ENCODE data around the gene AAGAB.
A peak's percentile ranks its signal among the peaks of the same experiment; 100 is the strongest.
"Not testable (repeated sequence)": the region's sequence is repeated elsewhere in the genome, so short reads cannot be mapped to it uniquely, and the experiment has no call there.

AAGAB gene

DNA sequence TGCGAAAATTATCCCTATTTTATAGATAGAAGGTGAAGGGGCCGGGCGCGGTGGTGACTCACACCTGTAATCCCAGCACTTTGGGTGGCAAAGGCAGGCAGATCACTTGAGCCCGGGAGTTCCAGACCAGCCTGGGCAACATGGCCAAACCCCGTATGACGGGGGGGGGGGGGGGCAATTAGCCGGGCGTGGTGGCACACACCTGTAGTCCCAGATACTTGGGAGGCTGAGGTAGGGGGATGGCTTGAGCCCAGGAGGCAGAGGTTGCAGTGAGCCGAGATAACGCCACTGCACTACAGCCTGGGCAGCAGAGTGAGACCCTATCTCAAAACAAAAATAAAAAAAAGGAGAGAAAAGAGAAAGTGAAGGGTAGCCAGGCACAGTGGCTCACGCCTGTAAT, 1.4 kb downstream of the AAGAB start:
- DNase-seq: no peak

DNA sequence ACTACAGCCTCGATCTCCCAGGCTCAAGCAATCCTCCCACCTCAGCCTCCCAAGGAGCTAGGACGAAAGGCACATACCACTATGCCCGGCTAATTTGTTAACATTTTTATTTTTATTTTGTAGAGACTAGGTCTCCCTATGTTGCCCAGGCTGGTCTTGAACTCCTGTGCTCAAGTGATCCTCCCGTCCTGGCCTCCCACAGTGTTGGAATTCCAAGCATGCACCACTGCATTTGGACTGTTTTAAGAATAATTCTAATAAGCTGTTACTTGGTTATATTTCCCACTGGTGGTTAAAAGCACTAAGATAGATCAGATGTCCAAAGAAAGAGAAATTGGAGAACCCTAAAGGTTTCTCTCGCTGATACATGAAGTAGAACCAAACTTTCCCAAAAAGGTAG, 3.1 kb downstream of the AAGAB start:
- no peak for DNase-seq

DNA sequence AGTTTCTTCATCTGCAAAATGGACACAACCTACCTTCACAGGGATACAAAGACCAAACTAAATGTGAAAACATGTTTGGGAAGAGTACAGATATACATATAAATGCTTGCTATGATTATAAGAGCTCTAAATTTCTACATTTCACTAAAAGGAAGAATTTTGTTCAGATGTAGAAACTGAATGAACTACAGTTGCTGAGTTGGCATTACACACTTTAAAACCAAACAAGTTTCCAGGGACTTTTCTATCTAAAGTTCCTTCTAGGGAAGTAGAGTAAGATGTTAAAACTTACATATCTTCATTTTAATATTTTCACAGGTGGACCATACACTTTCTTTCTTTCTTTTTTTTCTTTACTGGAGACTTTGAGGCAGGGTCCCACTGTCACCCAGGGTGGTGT, 4.6 kb downstream of the AAGAB start:
- no peak for DNase-seq

DNA sequence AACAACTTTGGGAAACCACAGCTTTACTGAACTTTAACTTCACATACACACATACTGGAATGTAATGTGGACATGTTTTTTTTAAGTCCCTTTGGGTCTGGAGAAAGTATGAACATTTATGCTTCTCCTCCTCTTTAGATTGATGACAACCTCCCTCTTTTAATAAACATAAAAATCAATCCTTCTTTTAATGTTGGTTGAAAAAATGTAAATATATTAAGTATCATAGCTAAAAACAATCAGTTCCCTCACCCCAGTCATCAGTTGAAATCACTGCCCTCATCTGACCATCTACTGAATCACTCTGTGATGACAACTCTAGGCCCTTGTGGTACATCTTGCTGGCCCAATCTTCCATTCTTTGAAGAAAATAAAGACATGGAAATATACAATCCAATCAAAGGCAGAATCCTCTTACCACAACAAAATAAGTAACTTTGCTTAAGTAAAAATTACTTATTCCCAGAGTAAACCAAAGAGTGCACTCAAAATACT, 6.4 kb downstream of the AAGAB start:
- DNase-seq: no peak

DNA sequence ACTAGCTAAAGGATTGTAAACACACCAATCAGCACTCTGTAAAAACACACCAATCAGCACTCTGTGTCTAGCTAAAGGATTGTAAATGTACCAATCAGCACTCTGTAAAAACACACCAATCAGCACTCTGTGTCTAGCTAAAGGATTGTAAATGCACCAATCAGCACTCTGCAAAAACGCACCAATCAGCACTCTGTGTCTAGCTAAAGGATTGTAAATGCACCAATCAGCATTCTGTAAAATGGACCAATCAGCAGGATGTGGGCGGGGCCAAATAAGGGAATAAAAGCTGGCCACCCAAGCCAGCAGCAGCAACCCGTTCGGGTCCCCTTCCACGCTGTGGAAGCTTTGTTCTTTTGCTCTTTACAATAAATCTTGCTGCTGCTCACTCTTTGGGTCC, 7.9 kb downstream of the AAGAB start:
- DNase-seq: not testable (repeated sequence)

DNA sequence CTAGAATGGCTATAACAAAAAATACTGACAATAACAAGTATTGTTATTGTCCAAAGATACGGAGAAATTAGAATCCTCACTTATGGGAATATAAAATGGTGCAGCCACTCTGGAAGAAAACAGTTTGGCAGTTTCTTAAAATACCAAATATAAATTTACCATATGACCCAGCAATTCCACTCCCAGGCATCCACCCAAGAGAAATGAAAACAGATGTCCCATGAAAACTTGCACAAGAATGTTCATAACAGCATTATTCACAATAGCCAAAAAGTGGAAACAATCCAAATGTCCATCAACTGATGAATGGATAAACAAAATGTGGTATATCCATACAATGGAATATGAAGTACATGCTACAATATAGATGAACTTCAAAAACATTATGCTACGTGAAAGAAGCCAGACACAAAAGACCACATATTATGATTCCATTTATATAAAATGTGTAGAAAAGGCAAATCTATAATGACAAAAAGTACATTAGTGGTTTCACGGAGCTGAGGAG, 9.4 kb downstream of the AAGAB start:
- DNase-seq: no peak

DNA sequence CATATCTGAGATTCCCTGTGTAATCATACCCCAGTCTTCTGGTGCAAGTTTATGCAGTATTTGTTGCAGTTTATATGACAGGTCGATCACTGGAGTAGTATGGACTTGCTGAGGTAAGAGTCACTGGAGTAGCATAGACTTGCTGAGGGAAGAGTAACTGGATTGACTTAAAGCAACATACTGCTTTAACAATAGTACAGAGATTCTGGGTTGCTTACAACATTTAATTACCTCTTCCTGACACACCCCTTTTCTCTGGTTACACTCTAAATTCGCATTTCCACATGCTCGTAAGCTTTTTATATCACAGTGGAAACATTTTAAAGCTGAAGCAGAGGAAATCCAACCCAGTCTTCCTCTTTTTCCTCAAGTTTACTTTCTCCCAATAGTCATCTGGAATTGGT, 11.8 kb downstream of the AAGAB start:
- peak in 1 of 5 experiments; percentile 56 for DNase-seq

DNA sequence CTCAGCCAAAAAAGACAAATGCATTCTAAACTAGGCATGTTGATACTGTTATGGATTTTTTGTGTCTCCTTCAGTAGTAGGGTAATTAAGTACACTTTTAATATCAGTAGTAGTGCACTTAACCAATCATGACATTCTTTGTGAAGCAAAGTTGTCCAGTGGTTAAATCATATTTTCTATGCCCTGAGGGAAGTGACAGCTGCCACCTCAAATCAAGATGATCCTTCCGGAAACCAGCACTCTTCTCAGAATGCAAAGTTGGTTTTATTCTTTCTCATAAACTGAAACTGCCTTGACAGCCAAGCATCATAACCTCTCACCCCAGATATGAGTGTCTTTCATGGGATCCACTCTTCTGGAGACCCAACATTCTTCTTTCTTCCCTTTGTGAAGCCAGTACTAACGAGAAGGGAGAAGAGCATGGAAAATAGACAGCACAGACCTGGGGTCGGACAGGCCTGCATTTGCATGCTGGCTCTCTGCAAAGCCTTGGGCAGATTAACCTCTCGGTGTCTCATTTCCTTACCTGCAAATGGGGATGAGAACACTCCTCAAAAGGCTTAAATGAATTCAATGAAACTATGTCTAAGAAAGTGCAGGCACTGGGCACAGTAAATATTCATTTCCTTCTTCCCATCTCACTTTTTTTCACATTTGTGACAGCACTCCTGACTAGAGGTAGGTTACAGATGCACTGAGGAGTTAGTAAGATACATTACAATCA, 13.2 kb downstream of the AAGAB start:
- DNase-seq: peak in 2 of 5 experiments; percentile 7 to 93

DNA sequence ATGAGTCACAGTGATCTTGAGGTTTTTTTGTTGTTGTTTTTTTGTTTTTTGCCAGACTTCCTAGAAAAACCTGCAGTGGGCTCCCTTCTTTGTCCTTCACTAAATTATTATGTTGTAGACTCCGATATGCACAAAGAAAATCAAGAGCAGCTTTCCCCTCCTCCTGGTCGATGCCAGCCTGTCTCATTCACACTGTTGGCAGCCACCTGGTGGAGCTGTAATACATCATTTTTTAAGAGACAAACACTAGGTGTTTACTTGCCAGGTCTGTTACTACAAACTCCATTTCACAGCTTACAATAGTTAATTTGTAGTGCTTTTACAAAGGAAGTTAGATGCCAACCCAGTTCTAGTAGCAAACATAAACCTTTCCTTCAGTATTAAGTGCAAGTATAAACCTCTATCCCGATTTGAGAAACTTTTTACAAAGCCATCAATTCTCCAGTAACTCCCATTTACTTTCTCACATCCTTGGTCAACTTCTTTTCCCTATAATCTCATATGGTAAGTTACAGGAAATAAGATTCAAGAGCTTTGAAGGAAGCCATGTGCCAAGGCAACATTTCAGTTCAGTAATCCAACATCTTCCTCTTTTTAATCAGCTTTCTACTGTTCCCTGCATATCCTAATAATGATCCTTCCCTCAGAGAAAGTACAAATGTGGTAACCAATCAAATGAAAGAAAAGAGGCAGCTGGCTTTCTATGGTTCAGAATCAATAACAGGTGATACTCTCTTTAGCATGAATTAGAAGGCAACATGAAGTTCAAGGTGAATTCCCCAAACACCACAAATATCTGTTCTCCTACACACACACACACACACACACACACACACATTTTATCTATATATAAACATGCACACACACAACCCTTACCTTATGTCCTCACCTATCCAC, 14.0 kb downstream of the AAGAB start:
- DNase-seq: peak in 1 of 5 experiments; percentile 76

DNA sequence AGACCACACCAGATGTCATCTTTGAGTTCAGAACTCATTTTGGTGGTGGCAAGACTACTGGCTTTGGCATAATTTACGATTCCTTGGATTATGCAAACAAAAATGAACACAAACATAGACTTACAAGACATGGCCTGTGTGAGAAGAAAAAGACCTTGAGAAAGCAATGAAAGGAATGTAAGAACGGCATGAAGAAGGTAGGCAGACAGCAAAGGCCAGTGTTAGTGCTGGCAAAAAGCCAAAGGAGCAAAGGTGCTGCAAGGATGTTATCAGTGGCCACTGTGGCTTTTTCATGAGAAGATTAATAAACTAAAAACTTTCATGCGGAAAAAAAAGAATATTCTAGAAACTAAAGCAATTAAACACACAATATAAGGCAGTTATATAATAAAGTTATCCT, 21.9 kb downstream of the AAGAB start:
- no peak for DNase-seq

DNA sequence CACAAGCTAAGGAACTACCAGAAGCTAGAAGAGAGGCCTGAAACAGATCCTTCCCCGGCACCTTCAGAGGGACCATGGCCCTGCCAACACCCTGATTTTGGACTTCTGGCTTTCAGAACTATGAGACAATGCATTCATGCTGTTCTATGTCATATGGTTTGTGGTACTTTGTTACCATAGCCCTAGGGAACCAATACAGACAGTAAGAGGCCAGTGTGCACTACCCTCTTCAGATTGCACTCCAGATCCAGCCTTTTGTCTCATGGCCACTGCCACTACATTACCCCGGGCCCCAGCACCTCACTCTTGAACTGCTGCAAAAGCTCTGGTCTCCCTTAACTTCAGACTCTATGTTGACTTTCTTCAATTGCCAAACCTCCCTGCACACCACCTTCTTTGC, 24.0 kb downstream of the AAGAB start:
- no peak for DNase-seq

DNA sequence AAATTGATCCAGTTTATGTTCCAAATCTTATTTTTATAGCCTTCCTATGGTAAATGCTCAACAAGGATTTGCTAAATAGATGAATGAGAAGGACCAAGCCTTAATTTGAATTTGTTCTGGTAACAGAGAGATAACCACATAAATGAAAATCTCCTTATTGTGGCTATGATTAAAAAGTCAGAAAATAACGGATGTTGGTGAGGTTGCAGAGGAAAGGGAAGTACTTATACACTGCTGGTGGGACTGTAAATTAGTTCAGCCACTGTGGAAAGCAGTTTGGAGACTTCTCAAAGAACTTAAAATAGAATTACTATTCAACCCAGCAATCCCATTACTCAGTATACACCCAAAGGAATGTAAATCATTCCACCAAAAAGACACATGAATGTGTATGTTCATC, 26.2 kb downstream of the AAGAB start:
- DNase-seq: peak in 1 of 5 experiments; percentile 40

DNA sequence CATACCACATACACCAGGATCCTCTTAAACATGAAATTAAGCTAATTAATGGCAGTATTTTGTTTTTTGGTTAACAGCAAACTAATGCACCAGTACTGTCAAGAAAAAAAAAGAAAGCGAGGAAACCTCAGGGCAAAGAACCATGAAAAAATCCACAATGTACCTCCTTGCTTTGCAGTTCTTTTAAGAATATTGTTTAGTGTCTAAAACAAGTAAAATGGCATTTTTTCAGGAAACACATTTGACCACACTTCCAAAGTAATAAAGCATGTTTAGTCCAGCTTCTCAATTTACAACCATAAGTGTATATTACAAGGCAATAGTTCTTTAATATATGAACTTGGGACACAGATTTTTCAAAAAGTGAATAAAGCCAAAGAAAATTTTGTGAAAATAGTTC, 26.6 kb downstream of the AAGAB start:
- DNase-seq: no peak

DNA sequence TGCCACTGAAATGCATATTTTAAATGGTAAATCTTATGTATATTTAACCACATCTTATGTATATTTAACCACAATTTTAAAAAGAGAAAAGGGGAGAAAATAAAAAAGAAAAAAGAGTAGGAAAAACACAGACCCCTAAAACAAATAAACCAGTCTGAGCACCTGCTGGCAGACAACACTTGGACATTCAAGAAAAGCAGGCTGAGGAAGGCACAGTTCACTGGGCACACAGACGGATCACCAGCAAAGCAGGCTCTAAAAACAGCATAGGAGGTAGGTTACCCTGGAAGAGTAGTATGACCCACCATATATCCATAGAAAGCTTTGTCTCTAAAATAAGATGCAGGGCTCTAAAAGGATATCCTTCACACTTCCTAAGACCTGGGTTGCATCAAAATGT, 27.0 kb downstream of the AAGAB start:
- no peak for DNase-seq

DNA sequence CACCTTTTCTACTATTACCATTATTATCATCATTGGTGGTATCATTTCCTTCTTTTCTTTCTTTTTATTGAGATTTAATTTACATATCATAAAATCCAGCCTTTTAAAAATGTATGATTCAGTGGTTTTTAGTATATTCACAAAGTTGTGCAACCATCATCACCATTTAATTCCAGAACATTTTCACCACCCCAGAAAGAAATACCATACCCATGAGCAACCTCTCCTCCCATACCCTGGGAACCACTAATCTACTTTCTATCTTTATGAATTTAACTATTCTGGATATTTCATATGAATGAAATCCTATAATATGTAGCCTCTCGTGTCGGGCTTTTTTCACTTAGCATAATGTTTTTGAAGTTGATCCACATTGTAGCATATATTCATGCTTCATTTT, 29.1 kb downstream of the AAGAB start:
- DNase-seq: no peak

DNA sequence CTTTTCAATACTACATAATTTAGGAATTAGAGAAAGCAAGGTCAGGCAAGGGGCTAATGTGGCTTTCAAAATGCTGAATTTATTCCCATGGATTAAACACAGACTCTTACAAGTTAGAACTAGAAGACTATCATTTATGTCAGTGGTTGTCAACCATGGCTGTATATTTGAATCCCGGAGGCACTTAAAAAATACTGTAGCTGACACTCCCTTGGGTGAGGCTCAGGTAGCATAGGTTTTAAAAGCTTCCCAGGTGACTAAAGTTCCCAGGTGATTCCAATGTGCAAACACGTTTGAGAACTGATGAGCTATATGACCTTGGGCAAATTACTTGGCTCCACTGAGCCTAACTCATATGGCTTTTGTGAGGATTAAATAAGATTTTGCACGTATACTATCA, 29.6 kb downstream of the AAGAB start:
- no peak for DNase-seq

DNA sequence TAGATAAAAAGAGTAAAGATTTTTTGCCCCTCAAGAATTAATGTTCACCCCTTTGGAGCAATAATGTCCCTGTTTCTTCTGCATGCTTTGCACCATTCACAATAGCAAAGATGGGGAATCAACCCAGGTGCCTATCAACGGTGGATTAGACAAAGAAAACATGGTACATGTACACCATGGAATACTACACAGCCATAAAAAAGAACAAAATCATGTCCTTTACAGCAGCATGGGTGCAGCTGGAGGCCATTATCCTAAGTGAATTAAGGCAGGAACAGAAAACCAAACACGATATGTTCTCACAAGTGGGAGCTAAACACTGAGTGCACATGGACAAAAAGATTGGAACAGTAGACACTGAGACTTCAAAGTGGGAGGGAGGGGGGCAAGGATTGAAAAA, 35.2 kb downstream of the AAGAB start:
- no peak for DNase-seq

DNA sequence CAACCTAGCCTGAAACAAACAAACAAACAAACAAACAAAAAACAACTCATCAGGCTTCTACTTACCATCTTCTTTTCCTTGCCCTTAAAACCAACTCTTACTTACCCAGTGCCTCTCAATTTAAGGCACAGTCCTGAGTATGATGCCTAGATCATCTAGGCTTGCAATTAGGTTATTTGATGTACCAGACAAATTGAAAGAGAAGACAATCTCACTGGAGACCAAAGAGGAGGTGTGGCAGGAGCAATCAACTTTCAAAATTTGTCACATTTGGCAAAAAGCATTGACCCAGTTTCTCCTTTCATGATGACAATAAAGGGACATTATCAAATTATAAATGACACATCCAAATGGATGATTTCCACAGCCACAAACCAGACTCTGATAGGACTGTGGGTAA, 36.0 kb downstream of the AAGAB start:
- DNase-seq: no peak

DNA sequence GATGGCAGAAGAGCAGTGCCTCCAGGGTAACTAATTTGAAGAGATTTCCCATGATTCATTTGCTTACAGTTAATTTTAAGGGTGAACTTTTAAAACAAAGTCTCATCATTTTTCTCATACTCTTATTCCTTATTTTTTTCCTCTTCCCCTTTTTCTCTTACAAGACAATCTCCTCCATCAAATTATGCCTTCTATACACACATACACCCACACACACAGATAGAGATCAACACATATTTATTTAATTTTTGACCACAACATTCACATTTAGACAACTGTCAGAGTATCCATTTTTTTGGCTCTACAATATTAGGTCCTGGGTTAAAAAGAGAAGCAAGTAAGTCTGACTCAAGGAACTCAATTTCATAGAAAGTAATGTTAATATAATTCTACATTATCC, 37.6 kb downstream of the AAGAB start:
- DNase-seq: no peak

DNA sequence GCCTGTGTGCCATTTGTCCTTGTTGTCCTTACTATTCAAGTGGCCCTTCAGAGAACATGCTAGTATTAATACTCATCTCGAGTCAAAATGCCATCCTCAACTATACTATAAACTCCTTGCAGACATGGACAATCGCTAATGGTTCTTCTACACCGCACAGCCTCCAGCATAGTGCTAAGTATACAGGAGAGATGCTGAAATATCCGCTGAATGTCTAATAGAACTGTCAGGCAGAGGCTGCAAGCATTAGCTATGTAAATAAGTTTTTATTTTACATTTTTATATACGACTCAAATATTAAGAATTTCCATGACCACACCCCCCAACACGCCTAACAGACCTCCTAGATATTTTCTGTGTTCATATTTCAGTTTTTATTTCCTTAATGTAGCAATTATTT, 39.4 kb downstream of the AAGAB start:
- no peak for DNase-seq

DNA sequence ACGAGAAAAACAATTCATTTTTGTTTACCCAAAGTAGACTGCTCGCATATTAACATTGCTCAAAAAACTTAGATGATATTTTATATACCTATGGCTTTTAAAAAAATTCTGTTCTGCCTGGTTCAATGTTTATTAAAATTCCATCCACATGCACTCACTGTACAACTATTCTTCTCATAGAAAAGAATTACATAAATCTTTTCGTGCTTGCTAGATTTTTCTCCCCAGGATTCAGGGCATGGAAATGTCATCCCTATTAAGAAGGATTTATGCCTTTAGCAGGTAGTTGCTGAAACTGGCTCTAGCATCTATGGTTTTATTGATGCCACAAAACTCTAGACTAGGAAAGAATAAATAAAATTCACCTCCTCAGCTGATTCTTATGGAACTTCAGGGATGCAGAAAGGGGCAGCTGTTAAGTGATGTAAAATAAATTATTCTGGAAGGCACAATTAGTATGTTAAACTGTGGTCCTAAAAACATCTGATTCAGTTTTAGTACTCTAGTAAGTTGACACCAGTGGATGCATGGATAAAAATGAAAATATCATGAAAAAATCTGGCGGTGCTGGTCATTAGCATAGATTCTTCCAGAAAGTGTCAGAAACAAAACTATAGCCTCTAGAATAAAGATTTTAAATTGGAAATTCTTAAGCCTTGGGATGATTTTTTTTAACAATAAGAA, 41.6 kb downstream of the AAGAB start:
- no peak for DNase-seq

DNA sequence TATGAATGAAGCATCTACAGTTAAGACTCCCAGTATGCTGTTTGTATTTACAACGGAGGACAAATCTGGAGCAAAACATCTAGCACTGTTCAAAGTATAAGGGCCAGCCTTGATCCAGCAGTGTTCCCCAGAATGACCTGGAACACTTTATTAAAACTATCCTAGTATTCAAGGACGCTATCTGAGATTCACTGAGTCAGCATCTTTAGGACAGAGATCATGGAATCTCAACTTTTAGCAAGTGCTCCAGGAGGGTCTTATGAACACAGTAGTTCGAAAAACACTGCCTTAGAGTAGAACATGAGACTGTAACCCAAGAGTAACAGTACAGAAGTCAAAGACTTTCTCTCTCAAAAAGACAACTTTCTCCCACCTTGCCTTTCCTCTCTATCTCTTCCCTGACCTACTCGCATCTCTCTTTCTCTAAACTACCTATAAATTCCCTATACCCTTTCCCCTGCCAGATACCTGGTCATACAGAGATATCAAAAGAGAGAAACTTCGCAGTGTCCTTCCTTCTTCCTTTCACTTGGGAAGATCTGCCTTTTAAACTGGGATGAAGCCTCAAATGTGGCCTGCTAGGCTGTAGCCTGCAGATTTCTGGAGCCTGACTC, 43.8 kb downstream of the AAGAB start:
- DNase-seq: no peak

DNA sequence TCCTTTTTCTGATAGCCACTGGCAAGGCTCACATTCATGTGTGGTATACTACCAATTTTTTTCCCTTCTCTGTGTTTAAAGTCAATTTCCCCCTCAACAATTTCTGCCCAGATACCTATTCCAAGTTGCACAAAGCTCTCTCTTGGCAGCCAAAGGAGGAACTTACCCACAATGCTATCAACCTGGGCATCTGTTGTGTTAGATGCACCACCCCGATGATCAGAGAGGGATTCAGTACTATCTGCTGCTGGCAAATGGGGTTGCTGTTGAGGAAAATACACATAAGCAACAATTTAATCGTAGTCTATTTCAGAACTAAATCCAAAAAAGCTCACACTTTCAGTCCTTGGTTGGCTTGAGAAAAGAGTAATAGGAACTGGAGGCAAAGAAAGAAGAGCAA, 46.1 kb downstream of the AAGAB start:
- no peak for DNase-seq
